ENCODE results near the gene LRRC36.
A peak's percentile ranks its signal among the peaks of the same experiment; 100 is the strongest.
"Not testable (repeated sequence)": the region's sequence is repeated elsewhere in the genome, so short reads cannot be mapped to it uniquely, and the experiment has no call there.

Gene LRRC36

GRCh38 chr16:67406111-67406971, 79.7 kb downstream of the LRRC36 start:
- no peak for DNase-seq

GRCh38 chr16:67407176-67407787, 80.7 kb downstream of the LRRC36 start:
- no peak for DNase-seq

- no peak for DNase-seq
These were observed 81.3 kb downstream of the LRRC36 start for GRCh38 chr16:67407788-67408452.

- DNase-seq: no peak
These were observed 83.0 kb downstream of the LRRC36 start for GRCh38 chr16:67409631-67410030.

- no peak for DNase-seq
These were observed 84.7 kb downstream of the LRRC36 start for GRCh38 chr16:67411339-67411738.

GRCh38 chr16:67412294-67412693, 85.7 kb downstream of the LRRC36 start:
- DNase-seq: no peak

- DNase-seq: no peak
These were observed 87.6 kb downstream of the LRRC36 start for GRCh38 chr16:67413978-67414911.

- DNase-seq: not testable (repeated sequence)
These were observed 88.8 kb downstream of the LRRC36 start for GRCh38 chr16:67415421-67415820.

- peak; percentile 55 for DNase-seq
These were observed 89.5 kb downstream of the LRRC36 start, which contains the start of gene ZDHHC1 for GRCh38 chr16:67415872-67416793. ZDHHC1 (minus strand) TSS chr16:67416477; CDS start chr16:67407775, 8,702 bp downstream.

GRCh38 chr16:67417333-67418061, 90.9 kb downstream of the LRRC36 start:
- DNase-seq: no peak

- DNase-seq: no peak
These were observed 92.9 kb downstream of the LRRC36 start for GRCh38 chr16:67419502-67419901.

GRCh38 chr16:67419931-67420330, 93.3 kb downstream of the LRRC36 start:
- no peak for DNase-seq

GRCh38 chr16:67421030-67421429, 94.4 kb downstream of the LRRC36 start:
- no peak for DNase-seq

GRCh38 chr16:67423015-67423414, 96.4 kb downstream of the LRRC36 start:
- no peak for DNase-seq

GRCh38 chr16:67423611-67424260, 97.1 kb downstream of the LRRC36 start:
- DNase-seq: no peak

GRCh38 chr16:67424261-67424615, 97.6 kb downstream of the LRRC36 start:
- no peak for DNase-seq

GRCh38 chr16:67425061-67425460, 98.4 kb downstream of the LRRC36 start:
- DNase-seq: no peak

- no peak for DNase-seq
These were observed 99.0 kb downstream of the LRRC36 start for GRCh38 chr16:67425580-67425979.

- no peak for DNase-seq
These were observed 99.4 kb downstream of the LRRC36 start for GRCh38 chr16:67426022-67426421.

GRCh38 chr16:67426950-67427349, 100.3 kb downstream of the LRRC36 start:
- DNase-seq: no peak

Measured in NCI-H2227 treated with DMSO at 0.1 percent for 48 hours (cell line).